HPDE6-E6E7 (cell line): ENCODE data around the gene ABCA6.

Experiments
- DNase-seq: peaks from one replicate; pipeline ENCODE4 v3.0.0; 2011; ENCODE audit warnings: missing footprints; ENCODE audit errors: extremely low spot score

The ABCA6 gene

DNA sequence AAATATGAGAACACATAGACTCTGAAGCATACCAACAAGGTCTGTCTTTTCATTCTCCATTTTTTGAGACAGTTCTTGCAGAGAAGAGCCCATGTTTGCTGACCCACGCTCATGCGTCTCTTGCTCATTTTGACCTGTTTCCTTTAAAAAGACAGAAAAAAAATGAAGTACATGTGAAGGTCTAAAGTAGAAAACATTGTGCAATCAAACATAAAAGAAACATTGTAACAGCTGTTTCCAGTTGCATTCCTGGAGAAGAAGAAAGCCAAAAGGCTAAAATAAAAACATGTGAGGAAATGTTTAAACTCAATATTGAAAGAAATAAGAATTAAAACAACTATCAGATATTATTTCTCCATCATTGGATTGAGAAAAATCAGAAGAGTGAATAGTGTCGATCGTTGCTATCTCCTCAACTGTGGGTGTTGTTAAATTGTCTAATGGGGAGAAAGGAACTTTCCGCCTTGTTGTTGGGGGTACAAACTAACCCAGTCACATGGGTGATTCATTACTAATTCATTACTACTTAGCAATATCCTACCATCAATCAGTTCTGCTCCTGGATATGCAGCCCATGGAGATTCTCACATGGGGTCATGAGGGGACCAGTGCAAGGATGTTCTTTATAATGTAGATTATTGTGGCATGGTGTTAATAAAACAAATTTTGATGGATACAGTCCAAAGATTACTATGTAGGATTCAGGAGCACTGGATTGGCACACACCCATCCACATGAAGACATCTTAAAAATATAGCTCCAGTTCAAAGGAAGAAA, 90.5 kb downstream of the ABCA6 start:
- DNase-seq, result no peak

DNA sequence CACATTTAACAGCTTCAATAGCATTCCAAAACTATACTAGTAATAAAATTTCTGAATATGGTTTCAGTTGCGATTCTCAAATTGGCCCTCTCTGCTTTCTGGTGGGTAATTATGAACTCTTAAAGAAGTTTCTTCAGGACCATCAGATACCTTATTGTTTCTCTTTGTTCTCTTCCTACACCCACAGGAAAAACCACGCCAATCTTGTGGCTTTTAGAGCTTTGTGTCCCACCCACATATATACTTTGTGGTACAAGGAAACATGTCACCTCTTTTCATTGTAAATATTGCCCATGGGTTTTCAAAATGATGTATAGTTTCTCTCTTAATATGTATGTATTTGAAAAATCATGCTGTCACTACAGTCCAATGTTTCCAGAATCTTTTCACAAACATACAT, 93.1 kb downstream of the ABCA6 start:
- no peak for DNase-seq

DNA sequence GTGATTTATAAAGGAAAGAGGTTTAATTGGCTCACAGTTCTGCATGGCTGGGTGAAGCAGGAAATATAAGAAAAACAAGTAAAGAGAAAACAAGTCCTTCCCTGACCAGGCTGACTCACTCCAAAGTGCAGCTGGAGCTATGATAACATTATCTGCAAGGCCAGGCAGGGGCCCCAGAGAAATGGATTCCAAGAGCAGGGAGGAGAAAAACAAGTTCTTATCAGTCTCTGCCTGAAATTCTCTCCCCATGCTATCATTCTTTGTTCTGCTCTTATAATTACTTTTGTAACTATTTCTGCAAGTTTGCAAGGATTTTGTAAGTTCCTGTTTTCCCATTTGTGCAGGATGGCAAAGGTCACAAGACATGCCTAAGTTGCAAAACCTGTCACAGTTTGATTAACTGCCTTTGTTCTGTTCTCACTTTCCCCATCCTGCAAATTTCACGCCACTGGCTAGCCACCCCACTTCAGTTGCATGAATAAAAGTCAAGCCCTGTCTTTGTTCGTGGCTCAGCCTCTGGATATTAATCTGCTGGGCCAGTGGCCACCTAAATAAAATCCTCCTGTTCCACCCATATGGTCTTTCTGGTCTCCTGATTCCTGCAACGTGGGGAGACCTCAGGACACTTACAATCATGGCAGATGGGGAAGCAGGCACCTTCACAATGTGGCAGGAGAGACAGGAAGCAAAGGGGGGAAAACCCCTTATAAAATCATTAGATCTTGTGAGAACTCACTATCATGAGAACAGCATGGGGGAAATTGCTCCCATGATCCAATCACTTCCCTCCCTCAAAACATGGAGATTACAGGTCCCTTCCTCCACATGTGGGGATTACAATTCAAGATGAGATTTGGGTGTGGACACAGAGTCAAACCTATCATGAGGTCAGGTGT, 94.1 kb downstream of the ABCA6 start:
- peak; percentile 20 for DNase-seq

DNA sequence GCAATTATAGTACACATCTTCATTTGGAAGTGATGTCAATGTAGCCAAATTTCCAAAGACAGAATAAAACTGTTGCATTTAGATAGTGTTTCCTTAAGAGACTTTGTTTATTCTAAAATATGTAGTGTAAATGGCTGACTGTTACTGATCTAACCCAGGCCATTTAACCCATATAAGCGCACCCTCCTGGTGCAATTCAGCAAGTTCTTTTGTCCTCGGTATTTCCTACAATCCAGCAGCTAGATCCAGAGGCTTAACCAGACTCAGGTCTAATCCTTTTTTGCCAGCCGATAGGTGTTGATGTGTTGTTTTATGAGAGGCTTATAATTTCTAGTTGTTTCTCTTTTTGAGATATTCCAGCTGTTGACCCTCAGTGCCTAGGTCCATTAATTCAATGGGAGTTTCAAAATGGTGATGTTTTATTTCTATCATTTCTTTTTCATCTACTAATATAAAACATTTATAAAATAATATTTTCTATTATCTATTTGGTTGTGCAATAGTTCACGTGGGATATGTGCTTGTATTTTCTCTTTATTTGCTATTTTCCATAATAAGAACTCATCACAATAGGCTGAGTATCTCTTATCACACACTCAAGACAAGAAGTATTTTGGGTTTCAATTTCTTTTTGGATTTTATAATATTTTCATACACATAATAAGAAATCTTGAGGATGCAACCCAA, 95.4 kb downstream of the ABCA6 start:
- DNase-seq, result no peak

DNA sequence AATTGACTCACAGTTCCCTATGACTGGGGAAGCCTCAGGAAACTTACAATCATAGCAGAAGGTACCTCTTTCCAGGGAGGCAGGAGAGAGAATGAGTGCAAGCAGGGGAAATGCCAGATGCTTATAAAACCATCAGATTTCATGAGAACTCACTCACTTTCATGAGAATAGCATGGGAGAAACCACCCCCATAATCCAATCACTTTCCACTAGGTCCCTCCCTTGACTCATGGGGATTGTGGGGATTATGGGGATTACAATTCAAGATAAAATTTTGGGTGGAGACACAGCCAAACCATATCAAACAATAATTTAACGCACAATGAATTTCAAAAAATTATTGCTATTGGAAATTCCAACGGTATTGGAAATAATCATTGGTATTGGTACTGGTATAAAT, 96.0 kb downstream of the ABCA6 start:
- DNase-seq, result no peak

DNA sequence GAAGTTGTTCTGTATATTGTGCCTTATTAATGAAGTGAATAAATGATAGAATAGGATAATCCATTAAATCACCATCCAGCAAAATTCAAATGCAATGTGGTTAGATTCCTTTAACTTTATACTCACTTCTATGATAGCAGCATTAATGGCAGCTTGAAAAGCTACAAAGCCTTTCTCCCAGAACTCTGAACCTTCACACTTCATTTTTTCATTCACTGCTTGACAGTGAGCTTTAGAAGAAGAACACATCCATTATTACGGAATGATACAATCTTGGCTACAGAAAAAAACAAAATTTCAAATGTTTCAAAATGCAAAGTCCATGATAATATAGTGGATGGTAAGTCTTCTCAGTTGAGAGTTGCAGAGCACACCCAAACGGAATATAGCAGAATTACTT, 97.3 kb downstream of the ABCA6 start:
- no peak for DNase-seq

DNA sequence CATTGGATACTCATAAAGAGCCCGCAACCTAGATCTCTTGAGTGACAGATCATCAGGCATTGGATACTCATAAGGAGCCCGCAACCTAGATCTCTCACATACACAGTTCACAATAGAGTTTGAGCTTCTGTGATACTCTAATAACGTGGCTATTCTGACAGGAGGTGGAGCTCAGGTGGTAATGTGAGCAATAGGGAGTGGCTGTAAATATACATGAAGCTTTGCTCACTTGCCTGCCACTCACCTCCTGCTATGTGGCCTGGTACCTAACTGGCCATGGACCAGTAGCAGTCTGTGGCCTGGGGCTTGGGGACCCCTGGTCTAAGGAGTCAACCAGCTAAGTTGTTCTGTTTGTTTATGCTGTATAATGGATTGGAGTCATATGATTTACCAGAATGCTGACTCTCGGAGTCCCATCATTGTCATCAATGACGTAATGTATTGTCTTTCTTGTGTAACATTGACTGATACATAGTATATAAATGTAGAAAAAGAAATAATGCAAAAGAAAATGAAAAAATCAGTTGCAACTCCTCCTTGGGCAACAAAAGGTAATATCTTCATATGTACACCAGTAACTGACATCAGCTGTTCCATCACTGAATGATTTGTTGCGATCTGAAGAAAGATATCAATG, 98.5 kb downstream of the ABCA6 start:
- no peak for DNase-seq

DNA sequence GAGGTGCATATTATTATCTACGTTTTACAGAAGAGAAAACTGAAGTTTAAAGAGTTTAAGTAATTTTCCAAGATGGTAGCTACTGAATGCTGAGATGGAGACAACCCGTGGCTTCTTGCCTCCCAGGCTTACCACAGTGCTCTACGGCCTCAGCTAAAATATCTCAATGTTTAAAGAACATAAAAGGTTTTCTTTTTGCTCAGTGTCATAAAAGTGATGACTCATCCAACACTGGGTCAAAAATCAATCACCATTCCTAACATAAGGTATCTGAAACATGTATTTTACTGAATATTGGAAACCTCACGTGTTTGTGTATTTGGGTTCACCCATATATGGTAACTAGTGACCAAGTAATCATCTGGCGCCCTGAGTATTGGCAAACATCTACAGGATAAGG, 99.4 kb downstream of the ABCA6 start:
- DNase-seq, result no peak

DNA sequence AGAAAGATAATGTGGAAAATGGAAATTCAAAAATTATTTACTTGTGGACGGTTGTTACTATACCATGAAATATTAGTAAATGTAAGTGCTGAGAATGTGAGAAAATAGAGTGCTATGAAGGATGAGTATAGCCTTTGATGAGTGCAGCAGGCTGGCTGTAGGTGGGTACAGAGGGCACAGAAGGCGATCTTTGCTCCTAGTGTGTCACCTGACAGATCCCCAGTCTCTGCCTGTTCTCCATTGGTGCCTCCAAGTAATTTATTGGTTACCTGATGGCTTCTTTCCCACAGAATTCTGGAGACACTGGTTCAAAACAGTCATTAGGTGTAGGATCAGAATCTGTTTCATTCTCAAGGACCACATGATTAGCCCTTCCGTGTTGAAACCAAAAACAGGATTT, 109.9 kb downstream of the ABCA6 start:
- no peak for DNase-seq

DNA sequence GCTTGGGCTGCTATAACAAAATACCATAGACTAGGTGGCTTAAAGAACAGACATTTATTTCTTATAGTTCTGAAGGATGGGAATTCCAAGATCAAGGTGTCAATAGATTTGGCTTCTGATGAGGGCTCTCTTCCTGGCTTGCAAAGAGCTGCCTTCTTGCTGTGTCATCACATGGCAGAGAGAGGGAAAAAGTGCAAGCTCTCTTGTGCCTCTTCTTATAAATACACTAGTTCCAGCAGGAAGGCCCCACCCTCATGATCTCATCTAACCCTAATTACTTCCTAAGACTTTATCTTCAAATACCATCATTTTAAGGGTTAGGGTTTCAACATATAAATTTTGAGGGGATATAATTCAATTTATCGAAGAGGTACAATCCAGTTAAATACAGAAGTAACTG, 111.5 kb downstream of the ABCA6 start:
- no peak for DNase-seq
